Uterus (tissue), 2 donors: ENCODE measurements around the gene HOXA13.

ENCODE experiments used
- CTCF ChIP-seq, 4 experiments: fragments of 200-600 bp in 2 of 4; fragments of 450-650 bp in 2 of 4; sonication (generic) in 2 of 4; IDR thresholded peaks; one replicate each; pipeline ENCODE4 v1.5.1; 2016 to 2019; ENCODE audit warnings: antibody characterized with exemption in 4 of 4, mild to moderate bottlenecking in 2 of 4, moderate library complexity in 1 of 4
- POLR2A ChIP-seq, 2 donors: fragments of 450-650 bp; IDR thresholded peaks; one replicate each; pipeline ENCODE4 v1.6.1; 2016; ENCODE audit warnings: antibody characterized with exemption in 2 of 2, mild to moderate bottlenecking in 1 of 2, moderate library complexity in 1 of 2

- TF ChIP-seq CTCF (IDR thresholded peaks at IDR 0.05) (no peak), POLR2A (IDR thresholded peaks at IDR 0.05) (no peak)
Measured at GRCh38 chr7:27212497-27213432, 12.9 kb upstream of the HOXA13 start.
